ENCODE data around the gene WNT5A.

GRCh38 chr3:55484191-55484689, 2.9 kb downstream of the WNT5A start:
- TF ChIP-seq EZH2phosphoT487 (IDR thresholded peaks at IDR 0.05) (no peak), CTCF (IDR thresholded peaks at IDR 0.05) (no peak), EZH2 (IDR thresholded peaks at IDR 0.05) (no peak)

Data from neural progenitor cell (in vitro differentiated cells).